Measurements from ENCODE around the gene ADIPOR2.
"Not testable (repeated sequence)": the region's sequence is repeated elsewhere in the genome, so short reads cannot be mapped to it uniquely, and the experiment has no call there.

The ADIPOR2 gene

DNA sequence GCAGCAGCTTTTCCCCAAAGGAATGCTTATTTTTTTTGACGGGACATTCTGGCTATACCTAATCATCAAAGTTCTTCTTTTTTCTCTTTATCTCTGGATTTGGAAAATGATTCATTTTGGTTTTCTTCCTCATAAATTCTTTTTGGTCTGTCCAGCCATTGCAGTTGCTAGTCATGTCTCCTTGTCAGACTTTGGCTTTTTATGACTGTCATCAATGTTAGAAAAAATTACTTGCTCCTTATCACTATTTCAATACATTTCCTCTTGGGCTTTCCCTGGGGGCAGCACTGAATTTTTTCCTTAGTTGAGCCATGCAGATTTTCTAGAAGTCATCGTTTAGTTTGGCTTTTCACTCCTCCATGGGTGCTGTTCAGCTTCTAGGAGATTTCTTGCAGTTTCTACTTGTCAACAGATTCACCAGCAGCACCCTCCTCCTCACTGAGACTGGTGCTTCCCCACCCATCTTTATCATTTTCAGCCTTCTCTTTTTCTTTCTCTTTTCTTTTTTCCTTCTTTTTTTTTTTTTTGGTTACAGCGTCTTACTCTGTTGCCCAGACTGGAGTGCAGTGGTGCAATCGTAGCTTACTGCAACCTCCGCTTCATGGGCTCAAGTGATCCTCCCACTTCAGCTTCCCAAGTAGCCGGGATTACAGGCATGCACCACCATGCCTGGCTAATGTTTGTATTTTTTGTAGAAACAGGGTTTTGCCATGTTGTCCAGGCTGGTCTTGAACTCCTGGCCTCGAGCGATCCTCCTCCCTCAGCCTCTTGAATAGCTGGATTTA lies 5.2 kb downstream of the ADIPOR2 start:
- Histone ChIP-seq H3K27ac (ENCODE audit: low read length) (no peak overlapping the region), H3K27me3 (ENCODE audit: control insufficient read depth, insufficient read depth, low read length) (no peaks in the 10 kb centered on the region), H3K4me3 (ENCODE audit: low read length) (no peak overlapping the region), H3K36me3 (ENCODE audit: control insufficient read depth, low read depth, low read length) (no peaks in the 10 kb centered on the region), H3K4me1 (ENCODE audit: control insufficient read depth, low read depth, low read length) (no peaks in the 10 kb centered on the region), H3K9me3 (ENCODE audit: control insufficient read depth, low read depth, low read length) (no peaks in the 10 kb centered on the region), H3K9ac (ENCODE audit: low read length) (no peak overlapping the region)

DNA sequence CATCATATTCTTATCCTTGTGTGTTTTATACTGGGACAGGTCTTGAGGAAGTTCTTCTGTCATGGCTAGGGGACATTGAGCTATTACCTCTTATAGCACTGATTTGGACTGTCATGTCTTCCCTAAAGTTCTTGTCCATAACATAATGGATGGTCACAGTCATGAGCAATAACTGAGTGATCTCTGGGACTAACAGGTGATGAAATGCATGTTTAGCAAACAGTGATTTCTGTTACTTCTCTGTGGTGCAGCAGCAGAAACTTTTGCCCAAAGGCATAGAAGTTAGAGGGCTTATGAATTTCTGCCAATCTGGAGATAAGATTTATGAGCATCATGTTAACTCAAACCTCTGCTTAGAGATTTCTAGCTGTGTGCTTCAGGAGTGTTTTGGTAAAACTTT lies 5.9 kb downstream of the ADIPOR2 start:
- H3K9ac ChIP-seq (ENCODE audit: low read length), result no peak overlapping the region
- no peak overlapping the region for H3K4me3 ChIP-seq (ENCODE audit: low read length)
- H3K36me3 ChIP-seq (ENCODE audit: control insufficient read depth, low read depth, low read length), result no peaks in the 10 kb centered on the region
- H3K9me3 ChIP-seq (ENCODE audit: control insufficient read depth, low read depth, low read length), result no peaks in the 10 kb centered on the region
- no peaks in the 10 kb centered on the region for H3K4me1 ChIP-seq (ENCODE audit: control insufficient read depth, low read depth, low read length)
- H3K27me3 ChIP-seq (ENCODE audit: control insufficient read depth, insufficient read depth, low read length), result no peaks in the 10 kb centered on the region
- H3K27ac ChIP-seq (ENCODE audit: low read length), result no peak overlapping the region

GRCh38 chr12:1697271-1697670 lies 6.4 kb downstream of the ADIPOR2 start:
- no peaks in the 10 kb centered on the region for H3K4me1 ChIP-seq (ENCODE audit: control insufficient read depth, low read depth, low read length)

DNA sequence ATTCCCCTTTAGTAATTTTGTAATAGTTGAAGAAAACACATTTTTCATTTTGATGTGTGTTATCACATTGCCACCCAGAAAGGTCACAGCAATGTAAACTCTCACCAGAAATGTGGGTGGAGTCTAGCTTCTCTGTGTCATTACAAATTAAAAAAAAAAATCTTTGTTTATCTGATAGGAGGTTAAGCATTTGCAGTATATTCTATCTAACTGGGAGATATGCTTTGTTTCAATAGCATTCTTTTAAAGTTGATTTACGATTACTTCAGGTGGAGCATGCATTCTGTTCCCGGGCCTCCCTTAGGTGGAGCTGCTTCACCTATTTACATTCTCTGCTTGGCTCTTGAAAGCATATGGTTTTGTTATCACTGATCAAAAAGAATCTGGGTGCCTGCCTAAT lies 7.8 kb downstream of the ADIPOR2 start:
- H3K4me1 ChIP-seq (ENCODE audit: control insufficient read depth, low read depth, low read length), result no peaks in the 10 kb centered on the region
- no peaks in the 10 kb centered on the region for H3K27me3 ChIP-seq (ENCODE audit: control insufficient read depth, insufficient read depth, low read length)
- H3K9me3 ChIP-seq (ENCODE audit: control insufficient read depth, low read depth, low read length), result no peaks in the 10 kb centered on the region
- no peaks in the 10 kb centered on the region for H3K36me3 ChIP-seq (ENCODE audit: control insufficient read depth, low read depth, low read length)
- H3K9ac ChIP-seq (ENCODE audit: low read length), result no peak overlapping the region
- H3K4me3 ChIP-seq (ENCODE audit: low read length), result no peak overlapping the region
- no peak overlapping the region for H3K27ac ChIP-seq (ENCODE audit: low read length)

More at GRCh38 chr12:1697271-1697670, 6.4 kb downstream of the ADIPOR2 start:
- Histone ChIP-seq H3K9me3 (ENCODE audit: control insufficient read depth, low read depth, low read length) (no peaks in the 10 kb centered on the region), H3K4me3 (ENCODE audit: low read length) (no peak overlapping the region), H3K27ac (ENCODE audit: low read length) (no peak overlapping the region), H3K27me3 (ENCODE audit: control insufficient read depth, insufficient read depth, low read length) (no peaks in the 10 kb centered on the region), H3K9ac (ENCODE audit: low read length) (no peak overlapping the region), H3K36me3 (ENCODE audit: control insufficient read depth, low read depth, low read length) (no peaks in the 10 kb centered on the region)

- Histone ChIP-seq H3K4me1 (ENCODE audit: control insufficient read depth, low read depth, low read length) (no peaks in the 10 kb centered on the region), H3K9ac (ENCODE audit: low read length) (no peak overlapping the region), H3K9me3 (ENCODE audit: control insufficient read depth, low read depth, low read length) (no peaks in the 10 kb centered on the region), H3K36me3 (ENCODE audit: control insufficient read depth, low read depth, low read length) (no peaks in the 10 kb centered on the region), H3K27me3 (ENCODE audit: control insufficient read depth, insufficient read depth, low read length) (no peaks in the 10 kb centered on the region), H3K27ac (ENCODE audit: low read length) (no peak overlapping the region), H3K4me3 (ENCODE audit: low read length) (no peak overlapping the region)
Observed at GRCh38 chr12:1702713-1703112, 11.8 kb downstream of the ADIPOR2 start.

GRCh38 chr12:1703771-1704722 lies 13.2 kb downstream of the ADIPOR2 start:
- Histone ChIP-seq H3K9ac (ENCODE audit: low read length) (no peak overlapping the region), H3K27me3 (ENCODE audit: control insufficient read depth, insufficient read depth, low read length) (no peaks in the 10 kb centered on the region), H3K4me1 (ENCODE audit: control insufficient read depth, low read depth, low read length) (no peaks in the 10 kb centered on the region), H3K4me3 (ENCODE audit: low read length) (no peak overlapping the region), H3K9me3 (ENCODE audit: control insufficient read depth, low read depth, low read length) (no peaks in the 10 kb centered on the region), H3K27ac (ENCODE audit: low read length) (no peak overlapping the region), H3K36me3 (ENCODE audit: control insufficient read depth, low read depth, low read length) (no peaks in the 10 kb centered on the region)

- Histone ChIP-seq H3K9me3 (ENCODE audit: control insufficient read depth, low read depth, low read length) (no peaks in the 10 kb centered on the region), H3K4me1 (ENCODE audit: control insufficient read depth, low read depth, low read length) (no peaks in the 10 kb centered on the region), H3K36me3 (ENCODE audit: control insufficient read depth, low read depth, low read length) (no peaks in the 10 kb centered on the region), H3K4me3 (ENCODE audit: low read length) (no peak overlapping the region), H3K27ac (ENCODE audit: low read length) (no peak overlapping the region), H3K9ac (ENCODE audit: low read length) (no peak overlapping the region), H3K27me3 (ENCODE audit: control insufficient read depth, insufficient read depth, low read length) (no peaks in the 10 kb centered on the region)
Observed at GRCh38 chr12:1705774-1706631, 15.1 kb downstream of the ADIPOR2 start.

- no peak overlapping the region for H3K4me3 ChIP-seq (ENCODE audit: low read length)
- H3K27ac ChIP-seq (ENCODE audit: low read length), result no peak overlapping the region
- H3K36me3 ChIP-seq (ENCODE audit: control insufficient read depth, low read depth, low read length), result no peaks in the 10 kb centered on the region
- H3K9me3 ChIP-seq (ENCODE audit: control insufficient read depth, low read depth, low read length), result no peaks in the 10 kb centered on the region
- no peak overlapping the region for H3K9ac ChIP-seq (ENCODE audit: low read length)
- no peaks in the 10 kb centered on the region for H3K4me1 ChIP-seq (ENCODE audit: control insufficient read depth, low read depth, low read length)
- H3K27me3 ChIP-seq (ENCODE audit: control insufficient read depth, insufficient read depth, low read length), result no peaks in the 10 kb centered on the region
Observed at GRCh38 chr12:1706632-1706980, 15.7 kb downstream of the ADIPOR2 start.

GRCh38 chr12:1707051-1707450 lies 16.2 kb downstream of the ADIPOR2 start:
- H3K9ac ChIP-seq (ENCODE audit: low read length), result no peak overlapping the region
- H3K4me1 ChIP-seq (ENCODE audit: control insufficient read depth, low read depth, low read length), result no peaks in the 10 kb centered on the region
- H3K27me3 ChIP-seq (ENCODE audit: control insufficient read depth, insufficient read depth, low read length), result no peaks in the 10 kb centered on the region
- H3K36me3 ChIP-seq (ENCODE audit: control insufficient read depth, low read depth, low read length), result no peaks in the 10 kb centered on the region
- H3K27ac ChIP-seq (ENCODE audit: low read length), result no peak overlapping the region
- H3K9me3 ChIP-seq (ENCODE audit: control insufficient read depth, low read depth, low read length), result no peaks in the 10 kb centered on the region
- no peak overlapping the region for H3K4me3 ChIP-seq (ENCODE audit: low read length)

GRCh38 chr12:1709968-1710367 lies 19.1 kb downstream of the ADIPOR2 start:
- not testable (repeated sequence) for H3K4me3 ChIP-seq (ENCODE audit: low read length); H3K27ac ChIP-seq (ENCODE audit: low read length); H3K9me3 ChIP-seq (ENCODE audit: control insufficient read depth, low read depth, low read length); H3K27me3 ChIP-seq (ENCODE audit: control insufficient read depth, insufficient read depth, low read length); H3K36me3 ChIP-seq (ENCODE audit: control insufficient read depth, low read depth, low read length); H3K4me1 ChIP-seq (ENCODE audit: control insufficient read depth, low read depth, low read length); H3K9ac ChIP-seq (ENCODE audit: low read length)

- H3K27me3 ChIP-seq (ENCODE audit: control insufficient read depth, insufficient read depth, low read length); H3K36me3 ChIP-seq (ENCODE audit: control insufficient read depth, low read depth, low read length); H3K9me3 ChIP-seq (ENCODE audit: control insufficient read depth, low read depth, low read length); H3K27ac ChIP-seq (ENCODE audit: low read length); H3K4me3 ChIP-seq (ENCODE audit: low read length); H3K4me1 ChIP-seq (ENCODE audit: control insufficient read depth, low read depth, low read length); H3K9ac ChIP-seq (ENCODE audit: low read length): not testable (repeated sequence)
Observed at GRCh38 chr12:1710870-1711269, 20.0 kb downstream of the ADIPOR2 start.
